MCF 10A (cell line): ENCODE results near the gene TPRN. TPM values are rescaled to one million over a fixed set of nuclear protein-coding genes. Genes with fewer than 3 reads are reported as not detected.
A peak's percentile ranks its signal among the peaks of the same experiment; 100 is the strongest.

ENCODE experiments used
- BruUV-seq: library from RNA; stranded (reverse); fragments of 400-500 nt; replicated peaks from 2 replicates; lab custom pipeline; 2021; lab: Mats Ljungman, UMichigan
- CTCF ChIA-PET: fragments of 300-600 bp; sonication (Branson Sonifier 250); formaldehyde crosslinking; extraction: SDS; loops from one replicate; lab custom pipeline; 2021; ENCODE audit warnings: antibody characterized with exemption, inconsistent platforms; lab: Yijun Ruan, JAX
- POLR2A ChIA-PET: fragments of 300-600, 350-650 bp; sonication (Branson Sonifier 250); formaldehyde crosslinking; extraction: SDS; loops from one replicate; lab custom pipeline; 2020; ENCODE audit warnings: antibody characterized with exemption, inconsistent platforms; lab: Yijun Ruan, JAX
- DNase-seq: peaks from one replicate; pipeline ENCODE4 v3.0.0-alpha.2; 2018; ENCODE audit not compliant: unreplicated experiment
- H3K27ac Mint-ChIP-seq: one replicate; pipeline ENCODE4 v1.8.0; 2022; ENCODE audit warnings: mild to moderate bottlenecking, low read depth, mixed read lengths; ENCODE audit not compliant: unreplicated experiment
- H3K27me3 Mint-ChIP-seq: one replicate; pipeline ENCODE4 v1.8.0; 2022; ENCODE audit warnings: mixed read lengths; ENCODE audit not compliant: insufficient read depth, unreplicated experiment
- H3K36me3 Mint-ChIP-seq: one replicate; pipeline ENCODE4 v1.8.0; 2022; ENCODE audit warnings: mild to moderate bottlenecking, moderate library complexity, mixed read lengths; ENCODE audit not compliant: insufficient read depth, unreplicated experiment
- H3K4me1 Mint-ChIP-seq: one replicate; pipeline ENCODE4 v1.8.0; 2022; ENCODE audit warnings: mixed read lengths; ENCODE audit not compliant: insufficient read depth, unreplicated experiment
- H3K4me3 Mint-ChIP-seq: one replicate; pipeline ENCODE4 v1.8.0; 2022; ENCODE audit warnings: mild to moderate bottlenecking, moderate library complexity, mixed read lengths; ENCODE audit not compliant: unreplicated experiment
- H3K9me3 Mint-ChIP-seq: one replicate; pipeline ENCODE4 v1.8.0; 2022; ENCODE audit warnings: mixed read lengths; ENCODE audit not compliant: unreplicated experiment
- CTCF ChIP-seq: fragments of 200-600 bp; IDR thresholded peaks from one replicate; pipeline ENCODE4 v1.8.0; 2022; ENCODE audit warnings: antibody characterized with exemption, mild to moderate bottlenecking; ENCODE audit not compliant: unreplicated experiment
- intact Hi-C: fragments of 100-400 bp; cut with micrococcal nuclease; formaldehyde crosslinking; loops from 2 replicates; pipeline ENCODE4 v1.14.1; 2022
- total RNA-seq: library from RNA; stranded (reverse); gene quantifications from 2 replicates; pipeline ENCODE4 v1.2.3, GENCODE V29; 2022

TPRN gene
- total RNA-seq, 1 experiment from 2014 or later: 13.4 TPM

GRCh38 chr9:137227054-137227852 lies 26.7 kb upstream of the TPRN start, which contains the start of gene RNF224:
Gene RNF224, plus strand, starts transcription at chr9:137227502. Its CDS starts 834 bp downstream, at chr9:137228336.
- peak within 1 kb of the TSS; percentile 40 for H3K4me3 Mint-ChIP-seq
- no peaks in the 10 kb centered on the region for H3K27me3 Mint-ChIP-seq
- ChIA-PET CTCF (interaction anchor here (0.6 to 5.6 kb wide), 21 partner anchors 11 to 324 kb away, joined by 3 to 36 read pairs (median 5); partner anchors contain the start of genes ANAPC2, MRPL41, NPDC1 and SSNA1), POLR2A (interaction anchor here (0.6 to 6.3 kb wide), 13 partner anchors 11 to 160 kb away, joined by 3 to 73 read pairs (median 6); partner anchors contain the start of genes ANAPC2, MAN1B1, NDOR1 and SSNA1)
- DNase-seq: peak; percentile 84
- peak; percentile 89 for TF ChIP-seq CTCF
- H3K36me3 Mint-ChIP-seq: no peaks in the 10 kb centered on the region
- peaks cover 15% of the 10 kb centered on the region for H3K4me1 Mint-ChIP-seq
- no peaks in the 10 kb centered on the region for H3K9me3 Mint-ChIP-seq
- intact Hi-C loops: loop anchor here (1.0 to 10.0 kb wide), 4 partner anchors 38 to 182 kb away; partner anchors contain the start of genes LRRC26, NPDC1 and TMEM210
- no TSS peak for BruUV-seq
- peak within 1 kb of the TSS; percentile 73 for H3K27ac Mint-ChIP-seq

GRCh38 chr9:137226338-137227053 lies 26.0 kb upstream of the TPRN start:
- peak overlapping the region; percentile 40 for H3K4me3 Mint-ChIP-seq
- BruUV-seq: no TSS peak
- CTCF ChIA-PET: interaction anchor here (0.6 to 5.6 kb wide), 20 partner anchors 11 to 325 kb away, joined by 3 to 36 read pairs (median 5); partner anchors contain the start of genes ANAPC2, MRPL41, NPDC1 and SSNA1
- TF ChIP-seq CTCF: no peak
- intact Hi-C loops: loop anchor here (1.0 to 10.0 kb wide), 4 partner anchors 37 to 182 kb away; partner anchors contain the start of genes LRRC26, NPDC1 and TMEM210
- DNase-seq: peak; percentile 68
- peaks cover 15% of the 10 kb centered on the region for H3K4me1 Mint-ChIP-seq
- H3K36me3 Mint-ChIP-seq: no peaks in the 10 kb centered on the region
- H3K9me3 Mint-ChIP-seq: no peaks in the 10 kb centered on the region
- no peaks in the 10 kb centered on the region for H3K27me3 Mint-ChIP-seq
- POLR2A ChIA-PET: interaction anchor here (0.9 to 6.3 kb wide), 14 partner anchors 10 to 159 kb away, joined by 3 to 73 read pairs (median 6); partner anchors contain the start of genes ANAPC2, MAN1B1, NDOR1 and SSNA1
- H3K27ac Mint-ChIP-seq: peak overlapping the region; percentile 73

- POLR2A ChIA-PET: interaction anchor here (0.9 to 6.3 kb wide), 14 partner anchors 10 to 159 kb away, joined by 4 to 73 read pairs (median 6); partner anchors contain the start of genes ANAPC2, MAN1B1, NDOR1 and SSNA1
- no peaks in the 10 kb centered on the region for H3K9me3 Mint-ChIP-seq
- intact Hi-C loops: loop anchor here (10.0 kb wide), 2 partner anchors 51 to 181 kb away; partner anchors contain the start of genes LRRC26, NPDC1 and TMEM210
- peak overlapping the region; percentile 73 for H3K27ac Mint-ChIP-seq
- no peak for TF ChIP-seq CTCF
- no TSS peak for BruUV-seq
- peak overlapping the region; percentile 83 for H3K4me3 Mint-ChIP-seq
- no peaks in the 10 kb centered on the region for H3K36me3 Mint-ChIP-seq
- CTCF ChIA-PET: interaction anchor here (0.6 to 5.6 kb wide), 13 partner anchors 12 to 499 kb away, joined by 3 to 36 read pairs (median 4); partner anchors contain the start of gene SSNA1
- no peaks in the 10 kb centered on the region for H3K27me3 Mint-ChIP-seq
- no peak for DNase-seq
- H3K4me1 Mint-ChIP-seq: peaks cover 15% of the 10 kb centered on the region
These were observed 25.3 kb upstream of the TPRN start for GRCh38 chr9:137225699-137226331.
